ENCODE data around the gene JADE1.

Gene JADE1

GRCh38 chr4:128830906-128831503 lies 21.5 kb downstream of the JADE1 start:
- no peak for TF ChIP-seq CTCF (IDR thresholded peaks at IDR 0.05; ENCODE audit: borderline replicate concordance, control extremely low read depth, extremely low read depth, insufficient read depth, missing control alignments)
- no peak for DNase-seq (ENCODE audit: low spot score)
- in situ Hi-C loops (cut with MboI; ENCODE audit: low sequenced_read_pairs, unreplicated experiment), result no loop called here

- no peak for TF ChIP-seq CTCF (IDR thresholded peaks at IDR 0.05; ENCODE audit: borderline replicate concordance, control extremely low read depth, extremely low read depth, insufficient read depth, missing control alignments)
- in situ Hi-C loops (cut with MboI; ENCODE audit: low sequenced_read_pairs, unreplicated experiment), result no loop called here
- DNase-seq (ENCODE audit: low spot score), result no peak
These were observed 22.2 kb downstream of the JADE1 start for GRCh38 chr4:128831531-128832242.

GRCh38 chr4:128832243-128832625 lies 22.7 kb downstream of the JADE1 start:
- TF ChIP-seq CTCF (IDR thresholded peaks at IDR 0.05; ENCODE audit: borderline replicate concordance, control extremely low read depth, extremely low read depth, insufficient read depth, missing control alignments), result no peak
- no peak for DNase-seq (ENCODE audit: low spot score)
- in situ Hi-C loops (cut with MboI; ENCODE audit: low sequenced_read_pairs, unreplicated experiment), result no loop called here

- TF ChIP-seq CTCF (IDR thresholded peaks at IDR 0.05; ENCODE audit: borderline replicate concordance, control extremely low read depth, extremely low read depth, insufficient read depth, missing control alignments), result no peak
These were observed 26.2 kb downstream of the JADE1 start for GRCh38 chr4:128835498-128836222.

GRCh38 chr4:128837198-128837597 lies 27.7 kb downstream of the JADE1 start:
- no peak for TF ChIP-seq CTCF (IDR thresholded peaks at IDR 0.05; ENCODE audit: borderline replicate concordance, control extremely low read depth, extremely low read depth, insufficient read depth, missing control alignments)
- DNase-seq (ENCODE audit: low spot score), result no peak
- in situ Hi-C loops (cut with MboI; ENCODE audit: low sequenced_read_pairs, unreplicated experiment), result no loop called here

More at GRCh38 chr4:128835498-128836222, 26.2 kb downstream of the JADE1 start:
- no peak for DNase-seq (ENCODE audit: low spot score)
- in situ Hi-C loops (cut with MboI; ENCODE audit: low sequenced_read_pairs, unreplicated experiment), result no loop called here

- in situ Hi-C loops (cut with MboI; ENCODE audit: low sequenced_read_pairs, unreplicated experiment), result no loop called here
- no peak for DNase-seq (ENCODE audit: low spot score)
- no peak for TF ChIP-seq CTCF (IDR thresholded peaks at IDR 0.05; ENCODE audit: borderline replicate concordance, control extremely low read depth, extremely low read depth, insufficient read depth, missing control alignments)
These were observed 28.2 kb downstream of the JADE1 start for GRCh38 chr4:128837679-128838078.
